Measurements from ENCODE around the gene CHMP1A. TPM values are rescaled to one million over a fixed set of nuclear protein-coding genes. Genes with fewer than 3 reads are reported as not detected.

Gene CHMP1A
- total and polyA plus RNA-seq, 4 donors: 45.5 to 112 (median 73.9) TPM

GRCh38 chr16:89655062-89655643 lies 2.4 kb downstream of the CHMP1A start:
- DNase-seq (peak in 1 of 2 donors; percentile 19), ATAC-seq (ENCODE audit: low FRiP score) (no peak)
- Histone ChIP-seq H3K4me1 (ENCODE audit: control insufficient read depth in 1 of 2, insufficient read depth in 2 of 2, low read length in 2 of 2) (peaks cover 0 to 3% of the 10 kb centered on the region in 2 donors), H3K4me3 (ENCODE audit: low read length in 2 of 2) (no peak overlapping the region), H3K9me3 (ENCODE audit: control insufficient read depth, low read length) (no peaks in the 10 kb centered on the region), H3K27me3 (ENCODE audit: control insufficient read depth in 1 of 2, insufficient read depth in 2 of 2, low read length in 1 of 2) (no peaks in the 10 kb centered on the region), H3K36me3 (ENCODE audit: control insufficient read depth in 1 of 2, insufficient read depth in 2 of 2, low read length in 1 of 2) (no peaks in the 10 kb centered on the region), H3K27ac (ENCODE audit: low read depth in 1 of 2, low read length in 2 of 2) (no peak overlapping the region)
- intact Hi-C loops (cut with DNase I): loop anchor here in 1 of 2 donors (5.0 kb wide), 1 partner anchor 47 kb away; the partner anchor contains the start of gene SPATA2L
- 91 to 92% methylated on average over 10 of the region's 10 CpGs for WGBS, 2 donors

GRCh38 chr16:89653656-89654295 lies 3.7 kb downstream of the CHMP1A start:
- ATAC-seq (ENCODE audit: low FRiP score): no peak
- H3K36me3 ChIP-seq (ENCODE audit: control insufficient read depth in 1 of 2, insufficient read depth in 2 of 2, low read length in 1 of 2): peaks cover 0 to 1% of the 10 kb centered on the region in 2 donors

GRCh38 chr16:89651584-89651983 lies 5.9 kb downstream of the CHMP1A start:
- Histone ChIP-seq H3K27ac (ENCODE audit: low read depth in 1 of 2, low read length in 2 of 2) (no peak overlapping the region), H3K4me1 (ENCODE audit: control insufficient read depth in 1 of 2, insufficient read depth in 2 of 2, low read length in 2 of 2) (peaks cover 0 to 1% of the 10 kb centered on the region in 2 donors), H3K9me3 (ENCODE audit: control insufficient read depth, low read length) (no peaks in the 10 kb centered on the region), H3K36me3 (ENCODE audit: control insufficient read depth in 1 of 2, insufficient read depth in 2 of 2, low read length in 1 of 2) (peaks cover 0 to 7% of the 10 kb centered on the region in 2 donors), H3K27me3 (ENCODE audit: control insufficient read depth in 1 of 2, insufficient read depth in 2 of 2, low read length in 1 of 2) (no peaks in the 10 kb centered on the region), H3K4me3 (ENCODE audit: low read length in 2 of 2) (no peak overlapping the region)
- ATAC-seq (ENCODE audit: low FRiP score) (no peak), DNase-seq (no peak)
- WGBS, 2 donors: 92 to 94% methylated on average over 14 to 15 of the region's 15 CpGs
- intact Hi-C loops (cut with DNase I): no loop called here

More at GRCh38 chr16:89653656-89654295, 3.7 kb downstream of the CHMP1A start:
- Histone ChIP-seq H3K27me3 (ENCODE audit: control insufficient read depth in 1 of 2, insufficient read depth in 2 of 2, low read length in 1 of 2) (no peaks in the 10 kb centered on the region), H3K27ac (ENCODE audit: low read depth in 1 of 2, low read length in 2 of 2) (no peak overlapping the region), H3K9me3 (ENCODE audit: control insufficient read depth, low read length) (no peaks in the 10 kb centered on the region), H3K4me1 (ENCODE audit: control insufficient read depth in 1 of 2, insufficient read depth in 2 of 2, low read length in 2 of 2) (peaks cover 0 to 3% of the 10 kb centered on the region in 2 donors), H3K4me3 (ENCODE audit: low read length in 2 of 2) (no peak overlapping the region)
- peak in 1 of 2 donors; percentile 6 for DNase-seq
- 88 to 89% methylated on average over 10 of the region's 10 CpGs for WGBS, 2 donors
- intact Hi-C loops (cut with DNase I): no loop called here

GRCh38 chr16:89646906-89647305 lies 10.6 kb downstream of the CHMP1A start:
- Histone ChIP-seq H3K36me3 (ENCODE audit: control insufficient read depth in 1 of 2, insufficient read depth in 2 of 2, low read length in 1 of 2) (peaks cover 0 to 12% of the 10 kb centered on the region in 2 donors), H3K9me3 (ENCODE audit: control insufficient read depth, low read length) (no peaks in the 10 kb centered on the region), H3K4me3 (ENCODE audit: low read length in 2 of 2) (no peak overlapping the region), H3K27ac (ENCODE audit: low read depth in 1 of 2, low read length in 2 of 2) (no peak overlapping the region), H3K27me3 (ENCODE audit: control insufficient read depth in 1 of 2, insufficient read depth in 2 of 2, low read length in 1 of 2) (no peaks in the 10 kb centered on the region), H3K4me1 (ENCODE audit: control insufficient read depth in 1 of 2, insufficient read depth in 2 of 2, low read length in 2 of 2) (no peaks in the 10 kb centered on the region)
- 90 to 91% methylated on average over 12 of the region's 12 CpGs for WGBS, 2 donors
- no peak for DNase-seq
- ATAC-seq (ENCODE audit: low FRiP score): no peak
- intact Hi-C loops (cut with DNase I): loop anchor here in 1 of 2 donors (10.0 kb wide), 1 partner anchor 412 kb away; no protein-coding TSS in a partner anchor

GRCh38 chr16:89646270-89646669 lies 11.2 kb downstream of the CHMP1A start:
- DNase-seq (no peak), ATAC-seq (ENCODE audit: low FRiP score) (peak; percentile 11)
- H3K36me3 ChIP-seq (ENCODE audit: control insufficient read depth in 1 of 2, insufficient read depth in 2 of 2, low read length in 1 of 2): peaks cover 0 to 12% of the 10 kb centered on the region in 2 donors
- H3K9me3 ChIP-seq (ENCODE audit: control insufficient read depth, low read length): no peaks in the 10 kb centered on the region
- 95% methylated on average over 19 to 22 of the region's 22 CpGs for WGBS, 2 donors
- no peaks in the 10 kb centered on the region for H3K27me3 ChIP-seq (ENCODE audit: control insufficient read depth in 1 of 2, insufficient read depth in 2 of 2, low read length in 1 of 2)
- intact Hi-C loops (cut with DNase I): loop anchor here in 1 of 2 donors (10.0 kb wide), 1 partner anchor 411 kb away; no protein-coding TSS in a partner anchor
- H3K4me3 ChIP-seq (ENCODE audit: low read length in 2 of 2): no peak overlapping the region
- H3K27ac ChIP-seq (ENCODE audit: low read depth in 1 of 2, low read length in 2 of 2): no peak overlapping the region
- H3K4me1 ChIP-seq (ENCODE audit: control insufficient read depth in 1 of 2, insufficient read depth in 2 of 2, low read length in 2 of 2): no peaks in the 10 kb centered on the region

- DNase-seq: no peak
- WGBS, 2 donors: 76 to 77% methylated on average over 11 of the region's 11 CpGs
- peaks cover 0 to 12% of the 10 kb centered on the region in 2 donors for H3K36me3 ChIP-seq (ENCODE audit: control insufficient read depth in 1 of 2, insufficient read depth in 2 of 2, low read length in 1 of 2)
Measured at GRCh38 chr16:89645122-89645521, 12.4 kb downstream of the CHMP1A start.

GRCh38 chr16:89643769-89644300 lies 13.7 kb downstream of the CHMP1A start:
- no peak overlapping the region for H3K4me3 ChIP-seq (ENCODE audit: low read length in 2 of 2)
- no peak for ATAC-seq (ENCODE audit: low FRiP score)
- H3K9me3 ChIP-seq (ENCODE audit: control insufficient read depth, low read length): no peaks in the 10 kb centered on the region
- H3K36me3 ChIP-seq (ENCODE audit: control insufficient read depth in 1 of 2, insufficient read depth in 2 of 2, low read length in 1 of 2): peaks cover 0 to 10% of the 10 kb centered on the region in 2 donors
- H3K27ac ChIP-seq (ENCODE audit: low read depth in 1 of 2, low read length in 2 of 2): no peak overlapping the region
- DNase-seq: no peak
- H3K4me1 ChIP-seq (ENCODE audit: control insufficient read depth in 1 of 2, insufficient read depth in 2 of 2, low read length in 2 of 2): no peaks in the 10 kb centered on the region
- intact Hi-C loops (cut with DNase I): loop anchor here in 1 of 2 donors (10.0 kb wide), 1 partner anchor 409 kb away; no protein-coding TSS in a partner anchor
- WGBS, 2 donors: 67 to 74% methylated on average over 14 of the region's 14 CpGs
- no peaks in the 10 kb centered on the region for H3K27me3 ChIP-seq (ENCODE audit: control insufficient read depth in 1 of 2, insufficient read depth in 2 of 2, low read length in 1 of 2)

More at GRCh38 chr16:89645122-89645521, 12.4 kb downstream of the CHMP1A start:
- no peak overlapping the region for H3K4me3 ChIP-seq (ENCODE audit: low read length in 2 of 2)
- H3K4me1 ChIP-seq (ENCODE audit: control insufficient read depth in 1 of 2, insufficient read depth in 2 of 2, low read length in 2 of 2): no peaks in the 10 kb centered on the region
- no peak for ATAC-seq (ENCODE audit: low FRiP score)
- no peak overlapping the region for H3K27ac ChIP-seq (ENCODE audit: low read depth in 1 of 2, low read length in 2 of 2)
- H3K27me3 ChIP-seq (ENCODE audit: control insufficient read depth in 1 of 2, insufficient read depth in 2 of 2, low read length in 1 of 2): no peaks in the 10 kb centered on the region
- intact Hi-C loops (cut with DNase I): loop anchor here in 1 of 2 donors (10.0 kb wide), 1 partner anchor 410 kb away; no protein-coding TSS in a partner anchor
- H3K9me3 ChIP-seq (ENCODE audit: control insufficient read depth, low read length): no peaks in the 10 kb centered on the region

GRCh38 chr16:89642574-89642973 lies 14.9 kb downstream of the CHMP1A start:
- Histone ChIP-seq H3K4me3 (ENCODE audit: low read length in 2 of 2) (no peak overlapping the region), H3K27ac (ENCODE audit: low read depth in 1 of 2, low read length in 2 of 2) (no peak overlapping the region), H3K27me3 (ENCODE audit: control insufficient read depth in 1 of 2, insufficient read depth in 2 of 2, low read length in 1 of 2) (no peaks in the 10 kb centered on the region), H3K4me1 (ENCODE audit: control insufficient read depth in 1 of 2, insufficient read depth in 2 of 2, low read length in 2 of 2) (no peaks in the 10 kb centered on the region), H3K9me3 (ENCODE audit: control insufficient read depth, low read length) (no peaks in the 10 kb centered on the region), H3K36me3 (ENCODE audit: control insufficient read depth in 1 of 2, insufficient read depth in 2 of 2, low read length in 1 of 2) (peaks cover 0 to 8% of the 10 kb centered on the region in 2 donors)
- DNase-seq (no peak), ATAC-seq (ENCODE audit: low FRiP score) (no peak)
- WGBS, 2 donors: 77 to 84% methylated on average over 13 of the region's 13 CpGs
- intact Hi-C loops (cut with DNase I): loop anchor here in 1 of 2 donors (10.0 kb wide), 1 partner anchor 408 kb away; no protein-coding TSS in a partner anchor
